HepG2 (cell line): ENCODE data around the gene KLF17. TPM values are rescaled to one million over a fixed set of nuclear protein-coding genes. Genes with fewer than 3 reads are reported as not detected.

Experiments
- ATAC-seq: fragments of 200-7000 bp; cut with Tn5 transposase; 3 replicates; pipeline ENCODE4 v1.9.1; 2020; ENCODE audit warnings: mild to moderate bottlenecking, moderate library complexity
- BruUV-seq: library from RNA; stranded (reverse); fragments of 400-500 nt; replicated peaks from 2 replicates; lab custom pipeline; 2021; lab: Mats Ljungman, UMichigan
- CTCF ChIA-PET: fragments of 300-600 bp; formaldehyde crosslinking; extraction: SDS; loops from one replicate; lab custom pipeline; 2021; ENCODE audit warnings: low total read pairs, inconsistent platforms, low intra/inter-chr PET ratio; lab: Yijun Ruan, JAX
- POLR2A ChIA-PET: fragments of 350-600 bp; sonication (Branson Sonifier 250); formaldehyde crosslinking; loops from one replicate; lab custom pipeline; 2020; ENCODE audit warnings: antibody characterized with exemption, inconsistent platforms; lab: Yijun Ruan, JAX
- DNase-seq: peaks from one replicate; pipeline ENCODE4 v3.0.0-alpha.2; 2015; ENCODE audit warnings: low spot score
- FAIRE-seq: peaks from 3 replicates; lab custom pipeline; 2011; peaks lifted over from hg19 to GRCh38; lab: Jason Lieb, UNC
- H2AFZ ChIP-seq: one replicate; pipeline ENCODE4 v1.6.1; 2011; ENCODE audit warnings: low read length, inconsistent platforms
- H3K27ac ChIP-seq: fragments of 300-600 bp; 3 replicates; pipeline ENCODE4 v1.8.0; 2011; ENCODE audit warnings: mixed run types, mild to moderate bottlenecking, mixed read lengths, low read length, inconsistent platforms; ENCODE audit not compliant: insufficient read depth; ENCODE audit errors: extremely low read length
- H3K27me3 ChIP-seq, 2 experiments: fragments of 200-600 bp in 1 of 2; 2 replicates in 1 of 2; 3 replicates in 1 of 2; pipeline versions ENCODE4 v1.6.0 to v1.8.0; 2011; ENCODE audit warnings: low read length in 2 of 2, mild to moderate bottlenecking in 2 of 2, moderate library complexity in 2 of 2, inconsistent platforms in 1 of 2; ENCODE audit not compliant: insufficient read depth in 2 of 2, control insufficient read depth in 1 of 2
- H3K36me3 ChIP-seq, 2 experiments: fragments of 200-600 bp in 1 of 2; replicated peaks in 1 of 2; 2 replicates in 1 of 2; 3 replicates in 1 of 2; pipeline versions ENCODE4 v1.5.1 to v1.8.0; 2011; ENCODE audit warnings: low read length in 2 of 2, inconsistent platforms in 1 of 2; ENCODE audit not compliant: insufficient read depth in 2 of 2, control insufficient read depth in 1 of 2
- H3K4me1 ChIP-seq: 2 replicates; pipeline ENCODE4 v1.5.1; 2012; ENCODE audit warnings: low read length, inconsistent platforms; ENCODE audit not compliant: insufficient read depth
- H3K4me2 ChIP-seq: 2 replicates; pipeline ENCODE4 v1.6.0; 2011; ENCODE audit warnings: low read depth, low read length, inconsistent platforms
- H3K4me3 ChIP-seq, 3 experiments: fragments of 200-600 bp in 1 of 3; sonication (generic), shearing (Covaris generic) in 1 of 3; replicated peaks in 1 of 3; 2 replicates each; pipeline ENCODE4 v1.5.1; 2011 to 2016; ENCODE audit warnings: low read length in 3 of 3, inconsistent platforms in 2 of 3, low read depth in 2 of 3, mild to moderate bottlenecking in 2 of 3, control low read depth in 1 of 3, mixed read lengths in 1 of 3; ENCODE audit not compliant: insufficient read depth in 1 of 3
- H3K79me2 ChIP-seq: one replicate; pipeline ENCODE4 v1.6.1; 2011; ENCODE audit warnings: low read length, inconsistent platforms; ENCODE audit not compliant: insufficient read depth
- H3K9ac ChIP-seq: 2 replicates; pipeline ENCODE4 v1.6.0; 2011; ENCODE audit warnings: mild to moderate bottlenecking, low read depth, low read length, inconsistent platforms; ENCODE audit not compliant: insufficient read depth
- H3K9me3 ChIP-seq: 2 replicates; pipeline ENCODE4 v1.5.1; 2012; ENCODE audit warnings: mild to moderate bottlenecking, low read length
- H4K20me1 ChIP-seq: 2 replicates; pipeline ENCODE4 v1.6.0; 2011; ENCODE audit warnings: inconsistent platforms, mild to moderate bottlenecking, low read length, moderate library complexity; ENCODE audit not compliant: insufficient read depth
- ATF4 ChIP-seq, 2 experiments: fragments of 450-650 bp in 1 of 2; sonication (generic) in 1 of 2; formaldehyde crosslinking; IDR thresholded peaks; 2 replicates each; pipeline versions ENCODE4 v1.5.0 to v1.8.0; 2020 to 2022; ENCODE audit warnings: mild to moderate bottlenecking in 1 of 2, missing genetic modification reagents in 1 of 2
- CEBPZ ChIP-seq: IDR thresholded peaks from 2 replicates; pipeline ENCODE4 v1.6.1; 2012; ENCODE audit warnings: low read length, improper control_type of control experiment
- SRF ChIP-seq: IDR thresholded peaks from 2 replicates; pipeline ENCODE4 v1.6.1; 2011; ENCODE audit warnings: mild to moderate bottlenecking, low read depth, low read length, moderate library complexity
- WGBS: methylation state at CpG from one replicate; pipeline ENCODE4 v1.1.6; 2017; ENCODE audit warnings: low lambda C conversion rate; 5-methylcytosine and 5-hydroxymethylcytosine counted together
- in situ Hi-C: cut with HindIII; loops from 2 replicates; pipeline ENCODE4 v1.10.0; 2017; ENCODE audit warnings: low pct_unique_long_range_greater_than_20kb; ENCODE audit not compliant: extremely low pct_ligation_motif_present
- intact Hi-C: fragments of 100-400 bp; cut with micrococcal nuclease; formaldehyde crosslinking; loops from one replicate; pipeline ENCODE4 v1.10.0; 2022; ENCODE audit not compliant: unreplicated experiment
- polyA plus RNA-seq, 8 experiments: library from polyadenylated mRNA; depleted of rRNA in 3 of 8; stranded (reverse) in 7 of 8; unstranded in 1 of 8; fragments of >200 nt; fragmentation: Illumina TruSeq in 4 of 8; extraction: Trizol in 4 of 8; gene quantifications; 2 replicates each; pipeline versions ENCODE4 v1.2.1 to v1.2.3, GENCODE V29; 2011 to 2016; ENCODE audit warnings: low read depth in 4 of 8, missing spikeins in 1 of 8, mixed read lengths in 1 of 8; ENCODE audit not compliant: insufficient read depth in 1 of 8
- small RNA-seq, 3 experiments: library from RNA; depleted of rRNA; stranded (forward); fragments of <200 nt; gene quantifications; one replicate each; pipeline ENCODE3, GENCODE V24; 2012; ENCODE audit warnings: low read depth in 2 of 3, low replicate concordance in 1 of 3; ENCODE audit not compliant: insufficient read length in 3 of 3, insufficient read depth in 2 of 3
- total RNA-seq, 5 experiments: library from RNA; depleted of rRNA; stranded (reverse); fragments of >200 nt; fragmentation: Illumina TruSeq; extraction: Trizol; gene quantifications; 2 replicates each; pipeline ENCODE4 v1.2.3, GENCODE V29; 2016; ENCODE audit warnings: low read depth in 1 of 5

Gene KLF17
- total and polyA plus RNA-seq, 2 of the 13 experiments (the other 11 are each of a cell fraction or from before 2014, with no cell fraction given) = not detected

- CTCF ChIA-PET = no interaction called here
- in situ Hi-C loops = no loop called here
- no peak for DNase-seq
- H3K4me2 ChIP-seq = no peak overlapping the region
- H3K79me2 ChIP-seq = no peaks in the 10 kb centered on the region
- H3K9ac ChIP-seq = no peak overlapping the region
- FAIRE-seq = no peak
- WGBS = 0% methylated on average over 1 of the region's 1 CpG
- no peak overlapping the region for H3K4me3 ChIP-seq
- peaks cover 0 to 23% of the 10 kb centered on the region in 2 experiments; a peak in 2 of 5 replicates for H3K27me3 ChIP-seq
- no TSS peak for BruUV-seq
- H4K20me1 ChIP-seq = no peaks in the 10 kb centered on the region
- no peak for ATAC-seq
- H3K4me1 ChIP-seq = no peaks in the 10 kb centered on the region
- H3K36me3 ChIP-seq = no peaks in the 10 kb centered on the region
- TF ChIP-seq SRF (no peak), CEBPZ (no peak), ATF4 (CRISPR knock-in tag; IDR thresholded peaks at IDR 0.05) (no peak)
- TF ChIP-seq, all 625 proteins: peak for 0
- H3K9me3 ChIP-seq = 0 out of 2 replicates have a peak, but pooled peaks cover 6% of the 10 kb centered on the region
- no peak overlapping the region for H2AFZ ChIP-seq
- intact Hi-C loops = no loop called here
- POLR2A ChIA-PET = no interaction called here
- H3K27ac ChIP-seq = no peak overlapping the region
Observed at GRCh38 chr1:44174630-44175029, 56.0 kb downstream of the KLF17 start.

Small RNA genes lying within 50 kb of the gene (small RNA-seq; reads per million reads assigned to genes)
- gene AL035417.1 = 0 reads per million in 3 experiments
- 0 reads per million in 3 experiments for gene OOSP1P1
- 0 reads per million in 3 experiments for gene RF00019
- gene RN7SL479P = 0 reads per million in 3 experiments

Other genes with a start within 250 kb of the KLF17 start
- 0.62 TPM in 1 of 2 replicates, not detected in the other for gene ARTN, start 185.0 kb upstream of the KLF17 start, total RNA-seq (2016; rRNA removed; fragmentation: Illumina TruSeq; extraction: Trizol)
- 0.11 and 0.21 TPM in 2 replicates for gene ARTN, start 185.0 kb upstream of the KLF17 start, polyA plus RNA-seq (2011; rRNA removed)
- gene IPO13, start 171.9 kb upstream of the KLF17 start, total RNA-seq (2016; rRNA removed; fragmentation: Illumina TruSeq; extraction: Trizol) = 14.3 and 15.6 TPM in 2 replicates
- 12.9 and 15.0 TPM in 2 replicates for gene IPO13, start 171.9 kb upstream of the KLF17 start, polyA plus RNA-seq (2011; rRNA removed)
- gene DPH2, start 148.8 kb upstream of the KLF17 start, total RNA-seq (2016; rRNA removed; fragmentation: Illumina TruSeq; extraction: Trizol) = 38.3 and 40.5 TPM in 2 replicates
- 32.2 and 39.3 TPM in 2 replicates for gene DPH2, start 148.8 kb upstream of the KLF17 start, polyA plus RNA-seq (2011; rRNA removed)
- gene ATP6V0B, start 143.9 kb upstream of the KLF17 start, total RNA-seq (2016; rRNA removed; fragmentation: Illumina TruSeq; extraction: Trizol) = 76.4 and 161 TPM in 2 replicates
- gene ATP6V0B, start 143.9 kb upstream of the KLF17 start, polyA plus RNA-seq (2011; rRNA removed) = 157 and 169 TPM in 2 replicates
- gene B4GALT2, start 139.6 kb upstream of the KLF17 start, total RNA-seq (2016; rRNA removed; fragmentation: Illumina TruSeq; extraction: Trizol) = 56.5 and 78.0 TPM in 2 replicates
- gene B4GALT2, start 139.6 kb upstream of the KLF17 start, polyA plus RNA-seq (2011; rRNA removed) = 41.9 and 57.0 TPM in 2 replicates
- gene CCDC24, start 127.2 kb upstream of the KLF17 start, total RNA-seq (2016; rRNA removed; fragmentation: Illumina TruSeq; extraction: Trizol) = 2.2 and 2.9 TPM in 2 replicates
- 1.4 and 1.8 TPM in 2 replicates for gene CCDC24, start 127.2 kb upstream of the KLF17 start, polyA plus RNA-seq (2011; rRNA removed)
- gene SLC6A9, start 87.4 kb upstream of the KLF17 start, total RNA-seq (2016; rRNA removed; fragmentation: Illumina TruSeq; extraction: Trizol) = 4.8 and 8.5 TPM in 2 replicates
- 9.9 and 16.1 TPM in 2 replicates for gene SLC6A9, start 87.4 kb upstream of the KLF17 start, polyA plus RNA-seq (2011; rRNA removed)
- gene KLF18, start 22.8 kb downstream of the KLF17 start, total RNA-seq (2016; rRNA removed; fragmentation: Illumina TruSeq; extraction: Trizol) = not detected in 2 replicates
- not detected in 2 replicates for gene KLF18, start 22.8 kb downstream of the KLF17 start, polyA plus RNA-seq (2011; rRNA removed)
- 17.5 and 17.6 TPM in 2 replicates for gene DMAP1, start 94.7 kb downstream of the KLF17 start, total RNA-seq (2016; rRNA removed; fragmentation: Illumina TruSeq; extraction: Trizol)
- 32.7 and 35.9 TPM in 2 replicates for gene DMAP1, start 94.7 kb downstream of the KLF17 start, polyA plus RNA-seq (2011; rRNA removed)
- 35.9 and 40.3 TPM in 2 replicates for gene ERI3, start 236.4 kb downstream of the KLF17 start, total RNA-seq (2016; rRNA removed; fragmentation: Illumina TruSeq; extraction: Trizol)
- gene ERI3, start 236.4 kb downstream of the KLF17 start, polyA plus RNA-seq (2011; rRNA removed) = 35.6 and 38.8 TPM in 2 replicates